Stimulated activated CD8-positive, alpha-beta memory T cell treated with anti-CD3 and anti-CD28 coated beads, Interleukin-15, amount 100 ng/mL, for 24 hours (primary cell): ENCODE results near the gene HLA-F.

Experiments used
- DNase-seq: peaks from one replicate; pipeline ENCODE4 v3.0.0-alpha.2; 2020; ENCODE audit warnings: low read depth

HLA-F gene

DNA sequence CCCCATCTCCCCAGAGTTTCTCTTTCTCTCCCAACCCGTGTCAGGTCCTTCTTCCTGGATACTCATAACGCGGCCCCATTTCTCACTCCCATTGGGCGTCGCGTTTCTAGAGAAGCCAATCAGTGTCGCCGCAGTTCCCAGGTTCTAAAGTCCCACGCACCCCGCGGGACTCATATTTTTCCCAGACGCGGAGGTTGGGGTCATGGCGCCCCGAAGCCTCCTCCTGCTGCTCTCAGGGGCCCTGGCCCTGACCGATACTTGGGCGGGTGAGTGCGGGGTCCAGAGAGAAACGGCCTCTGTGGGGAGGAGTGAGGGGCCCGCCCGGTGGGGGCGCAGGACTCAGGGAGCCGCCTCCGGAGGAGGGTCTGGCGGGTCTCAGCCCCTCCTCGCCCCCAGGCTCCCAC lies at the start of gene HLA-F:
Gene HLA-F (plus strand): TSS at position 173 of the 404 bp plus-strand sequence. CDS start 30 bp downstream, at position 203.
- DNase-seq, result peak; percentile 31

DNA sequence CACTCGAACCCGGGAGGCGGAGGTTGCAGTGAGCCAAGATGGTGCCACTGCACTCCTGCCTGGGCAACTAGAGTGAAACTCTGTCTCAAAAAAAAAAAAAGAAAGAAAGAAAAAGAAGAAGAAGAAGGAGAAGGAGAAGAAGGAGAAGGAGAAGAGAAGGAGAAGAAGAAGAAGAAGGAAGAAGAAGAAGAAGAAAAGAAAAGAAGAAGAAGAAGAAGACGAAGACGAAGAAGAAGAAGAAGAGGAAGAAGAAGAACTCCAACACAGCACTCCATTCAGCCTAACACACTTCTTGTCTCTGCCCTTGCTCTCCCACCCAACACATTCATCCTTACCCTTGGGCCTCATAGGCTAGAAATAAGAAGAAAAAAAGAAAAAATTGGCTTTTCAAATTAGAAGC lies 49.2 kb upstream of the HLA-F start:
- no peak for DNase-seq

DNA sequence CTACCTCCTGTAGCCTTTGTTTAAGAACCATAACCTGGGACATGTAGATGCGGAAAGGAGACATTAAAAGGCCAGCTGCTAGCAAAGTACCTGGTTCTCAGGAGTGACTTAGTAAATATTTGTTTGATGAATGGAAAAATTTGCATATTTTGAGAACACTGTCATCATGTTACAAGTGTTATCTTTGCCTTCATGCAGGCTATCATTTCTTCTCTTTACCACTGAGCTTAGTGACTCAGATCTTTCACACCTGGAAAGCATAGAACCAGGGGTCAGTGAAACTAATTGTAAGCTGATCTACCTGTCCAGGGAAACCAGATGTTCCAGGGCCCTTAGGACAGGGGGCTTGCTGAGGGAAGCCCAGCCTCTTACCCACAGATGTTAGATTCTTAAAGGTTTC lies 47.7 kb upstream of the HLA-F start:
- no peak for DNase-seq

DNA sequence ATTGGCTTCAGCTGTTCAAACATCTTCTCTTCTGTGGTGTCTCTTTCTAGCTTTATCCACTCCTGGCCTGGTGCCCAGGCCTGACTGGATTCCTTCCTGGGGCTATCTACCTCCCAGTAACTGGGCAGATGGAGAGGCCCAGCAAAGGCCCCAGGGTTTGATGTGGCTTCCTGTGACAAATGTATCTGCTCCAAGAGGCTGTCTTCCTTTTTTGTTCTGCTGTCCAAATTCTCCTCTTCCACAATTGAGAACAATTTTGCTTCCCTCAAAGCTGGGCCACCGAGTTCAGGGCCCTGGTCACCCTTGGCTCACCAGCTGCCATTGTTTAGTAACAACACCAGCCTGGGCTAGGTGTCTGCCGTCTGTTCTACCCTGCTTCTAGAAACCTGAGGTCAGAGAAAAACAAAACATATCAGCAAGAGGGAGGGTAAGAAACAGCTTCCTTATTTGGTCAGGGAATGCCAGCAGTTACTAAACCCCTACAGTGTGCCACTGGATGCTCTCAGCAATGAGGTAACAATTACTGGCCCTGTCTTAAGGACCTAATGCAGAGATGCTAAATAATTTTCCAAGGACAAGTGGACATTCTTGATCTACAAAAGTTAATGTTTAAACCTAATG lies 46.1 kb upstream of the HLA-F start:
- DNase-seq, result no peak

DNA sequence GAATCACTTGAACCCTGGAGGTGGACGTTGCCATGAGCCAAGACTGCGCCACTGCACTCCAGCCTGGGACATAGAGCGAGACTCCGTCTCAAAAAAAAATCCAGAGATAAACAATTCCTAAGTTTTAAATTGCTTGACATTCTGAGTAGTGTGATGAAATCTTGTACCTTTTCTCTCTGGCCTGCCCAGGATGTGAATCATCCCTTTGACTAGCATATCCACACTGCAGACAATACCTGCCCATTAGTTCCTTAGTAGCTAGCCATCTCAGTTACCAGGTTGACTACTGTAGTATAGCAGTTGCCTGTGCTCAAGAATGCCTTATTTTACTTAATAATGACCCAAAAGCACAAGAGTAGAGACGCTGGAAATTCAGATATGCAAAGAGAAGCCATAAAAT lies 45.1 kb upstream of the HLA-F start:
- DNase-seq, result no peak

DNA sequence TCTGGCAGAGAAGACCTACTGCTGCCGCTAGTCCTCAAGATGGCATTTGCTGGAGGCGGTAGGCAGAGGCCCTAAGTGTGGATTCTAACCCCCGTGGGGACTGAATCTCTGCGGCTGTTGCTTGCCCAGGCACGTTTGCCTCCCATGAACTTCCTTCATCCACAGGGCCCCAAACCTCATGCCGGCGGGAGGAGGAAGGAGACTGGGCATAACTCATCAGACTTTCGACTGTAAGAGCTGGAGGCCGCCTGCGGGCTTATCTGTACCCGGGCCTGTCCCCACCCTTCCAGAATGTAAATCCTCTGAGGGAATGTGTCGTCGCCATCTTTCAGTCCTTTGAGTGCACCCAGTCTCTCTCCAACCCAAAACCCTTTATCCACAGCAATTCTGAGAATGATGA lies 43.3 kb upstream of the HLA-F start:
- no peak for DNase-seq

DNA sequence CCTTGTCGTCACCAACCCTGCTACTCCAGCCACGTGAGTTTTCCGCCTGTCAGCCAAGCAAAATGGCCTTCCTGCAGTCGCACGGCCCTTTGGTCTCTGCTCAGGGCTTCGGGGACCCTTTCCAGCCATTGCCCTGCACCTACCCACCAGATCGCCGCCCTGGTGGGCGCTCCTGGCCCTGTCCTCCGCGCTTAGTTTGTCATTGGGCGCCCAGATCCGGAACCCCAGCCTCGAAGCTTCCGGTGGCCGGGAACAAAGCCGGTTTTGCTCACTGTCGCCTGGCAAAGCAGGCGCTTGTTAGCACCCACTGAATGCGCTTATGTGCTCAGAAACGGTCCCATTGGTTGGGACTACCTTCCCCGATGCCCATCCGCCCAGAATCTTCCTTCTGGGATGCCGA lies 42.8 kb upstream of the HLA-F start:
- DNase-seq, result no peak

DNA sequence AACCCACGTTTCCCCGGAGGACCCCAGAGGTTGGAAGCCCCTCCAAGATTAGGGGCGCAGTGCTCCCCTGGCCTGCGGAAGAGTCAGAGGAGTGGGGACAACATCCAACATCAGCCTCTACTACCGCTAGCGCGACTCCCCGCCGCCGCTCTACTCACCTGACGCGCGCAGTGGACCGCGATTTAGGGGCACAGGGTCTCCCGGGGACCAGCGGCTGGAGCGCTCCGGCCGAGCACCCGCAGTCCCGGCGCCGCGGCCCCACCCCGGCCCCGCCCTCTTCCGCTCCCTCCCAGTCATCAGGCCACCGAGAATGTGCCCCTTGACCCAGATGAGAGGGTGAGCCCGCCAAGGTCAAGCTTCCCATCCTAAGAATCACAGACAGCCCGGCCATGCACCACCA lies 42.3 kb upstream of the HLA-F start, which contains the start of gene ZFP57:
Gene ZFP57 (minus strand): TSS at position 249 of the 400 bp plus-strand sequence. CDS start 4,149 bp downstream, outside the sequence.
- DNase-seq, result no peak

DNA sequence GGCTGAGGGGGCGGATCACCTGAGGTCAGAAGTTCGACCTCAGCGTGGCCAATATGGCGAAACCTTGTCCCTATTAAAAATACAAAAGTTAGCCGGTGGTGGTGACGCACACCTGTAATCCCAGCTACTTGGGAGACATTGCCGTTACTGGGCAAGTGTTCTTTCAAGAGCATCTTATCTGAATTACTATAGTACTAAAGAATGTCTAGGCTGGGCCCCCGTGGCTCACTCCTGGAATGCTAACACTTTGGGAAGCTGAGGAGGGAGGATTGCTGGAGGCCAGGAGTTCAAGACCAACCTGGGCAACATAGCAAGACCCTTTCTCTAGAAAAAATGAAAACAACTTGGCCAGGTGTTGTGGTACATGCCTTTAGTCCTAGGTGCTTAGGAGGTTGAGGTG lies 41.4 kb upstream of the HLA-F start:
- DNase-seq, result no peak

DNA sequence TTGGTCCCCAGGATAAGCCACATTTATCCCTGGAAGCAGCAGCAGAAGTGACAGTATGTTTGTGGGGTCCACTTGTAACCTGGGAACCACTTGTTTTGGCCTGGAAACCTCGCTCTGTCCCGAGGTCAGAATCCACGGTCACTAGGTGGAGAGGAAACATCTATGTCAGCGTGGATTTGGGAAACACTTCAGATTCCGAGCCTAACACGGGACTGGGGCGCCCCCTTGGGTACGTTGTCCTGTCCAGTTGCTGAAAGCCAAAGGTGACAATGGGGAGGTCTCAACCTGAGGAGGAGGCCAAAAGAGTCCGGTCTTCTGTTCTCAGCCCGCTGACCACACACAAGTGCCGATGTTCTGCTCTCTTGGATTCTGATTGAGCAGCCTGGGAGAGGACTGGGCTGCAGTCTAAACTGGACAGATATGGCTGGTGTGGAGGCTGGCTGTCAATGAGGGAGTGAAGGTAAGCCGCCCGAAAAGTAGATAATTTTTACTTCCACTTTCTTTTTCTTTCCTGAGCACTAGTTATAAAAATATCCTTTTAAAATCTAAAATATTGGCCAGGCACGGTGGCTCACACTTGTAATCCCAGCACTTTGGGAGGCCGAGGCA lies 37.4 kb upstream of the HLA-F start:
- DNase-seq, result no peak

DNA sequence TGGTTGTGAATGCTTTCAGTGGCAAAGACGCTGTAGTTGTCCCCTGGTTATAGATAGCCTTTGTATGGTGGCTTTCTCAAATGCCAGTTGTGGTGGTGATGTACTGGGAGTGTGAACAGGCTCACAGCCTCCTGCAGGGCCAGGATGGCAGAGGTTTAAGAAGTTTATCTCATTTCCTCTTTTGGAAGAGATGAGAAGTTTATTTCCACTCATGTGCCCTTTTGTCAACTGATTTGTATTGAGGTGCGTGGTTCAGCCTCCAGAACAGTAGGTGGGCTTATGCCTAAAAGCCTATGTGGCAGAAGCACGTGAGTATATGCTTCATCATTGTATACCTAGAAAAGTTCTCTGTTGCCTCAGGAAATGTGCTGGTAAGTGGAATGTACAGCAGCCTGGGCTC lies 28.6 kb upstream of the HLA-F start:
- no peak for DNase-seq

DNA sequence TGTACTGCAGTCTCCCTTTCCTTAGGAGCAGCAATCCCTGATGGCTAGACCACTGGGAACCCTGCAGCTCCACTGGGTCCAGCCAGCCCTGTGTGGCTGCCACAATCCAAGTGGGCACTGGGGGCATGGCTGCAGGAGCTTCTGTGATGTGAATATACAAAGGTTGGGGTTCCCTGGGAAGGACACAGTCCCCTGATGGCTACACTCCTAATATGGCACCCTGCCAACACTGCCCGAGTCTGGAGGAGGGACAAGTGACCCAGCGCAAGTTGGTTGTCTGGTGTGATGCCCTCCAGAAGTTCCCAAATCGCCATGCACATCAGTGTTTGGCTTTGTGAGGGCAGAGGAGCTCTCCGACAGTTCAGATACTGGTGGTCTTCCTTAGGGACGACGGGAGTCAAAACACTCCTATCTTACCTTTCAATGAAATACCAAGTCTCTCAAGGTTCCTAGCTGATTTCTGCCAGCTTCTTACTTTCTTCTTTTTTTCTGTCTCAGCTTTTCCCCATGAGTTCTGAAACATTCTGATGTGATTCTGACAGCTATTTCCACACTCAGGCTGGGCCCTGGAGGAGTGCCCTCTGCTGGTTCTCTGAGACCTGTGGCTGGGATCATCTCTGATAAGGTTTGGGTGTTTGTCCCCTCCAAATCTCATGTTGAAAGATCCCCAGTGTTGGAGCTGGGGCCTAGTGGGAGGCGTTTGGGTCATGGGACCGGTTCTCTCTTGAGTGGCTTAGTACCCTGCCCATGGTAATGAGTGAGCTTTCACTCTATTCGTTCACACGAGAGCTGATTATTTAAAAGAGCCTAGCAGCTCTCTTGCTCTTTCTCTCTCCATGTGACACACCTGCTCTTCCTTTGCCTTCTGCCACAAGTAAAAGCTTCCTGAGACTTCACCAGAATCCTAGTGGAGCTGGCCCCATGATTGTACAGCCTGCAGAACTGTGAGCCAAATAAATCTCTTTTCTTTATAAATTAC lies 26.8 kb upstream of the HLA-F start:
- DNase-seq, result no peak

DNA sequence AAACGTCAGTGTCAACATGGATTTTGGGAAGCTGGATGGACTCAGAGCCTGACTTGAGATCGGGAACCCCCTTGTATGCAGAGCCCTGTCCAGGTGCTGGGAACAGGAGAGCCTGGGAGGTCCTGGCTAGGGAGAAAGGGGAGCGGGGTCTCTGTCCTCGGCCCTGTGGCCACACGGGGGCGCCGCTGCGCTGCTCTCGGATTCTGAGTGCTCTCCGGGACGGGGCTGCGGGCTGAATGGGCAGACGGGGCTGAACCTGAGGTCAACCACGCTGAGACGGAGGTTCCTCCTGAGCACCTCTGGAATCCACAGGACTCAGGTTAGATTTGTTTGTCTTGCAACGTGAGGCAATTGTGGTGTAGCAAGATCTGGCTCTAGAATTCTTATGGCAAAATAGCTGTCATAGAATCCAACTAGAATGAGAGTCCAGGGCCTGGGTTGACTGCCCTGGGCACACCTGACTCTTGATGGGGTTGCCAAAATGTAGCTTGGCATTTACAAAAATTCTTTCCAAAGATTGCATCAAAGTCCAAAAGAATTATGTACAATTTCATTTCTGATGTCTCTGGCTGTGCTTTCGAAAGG lies 20.6 kb upstream of the HLA-F start:
- DNase-seq, result peak; percentile 69

DNA sequence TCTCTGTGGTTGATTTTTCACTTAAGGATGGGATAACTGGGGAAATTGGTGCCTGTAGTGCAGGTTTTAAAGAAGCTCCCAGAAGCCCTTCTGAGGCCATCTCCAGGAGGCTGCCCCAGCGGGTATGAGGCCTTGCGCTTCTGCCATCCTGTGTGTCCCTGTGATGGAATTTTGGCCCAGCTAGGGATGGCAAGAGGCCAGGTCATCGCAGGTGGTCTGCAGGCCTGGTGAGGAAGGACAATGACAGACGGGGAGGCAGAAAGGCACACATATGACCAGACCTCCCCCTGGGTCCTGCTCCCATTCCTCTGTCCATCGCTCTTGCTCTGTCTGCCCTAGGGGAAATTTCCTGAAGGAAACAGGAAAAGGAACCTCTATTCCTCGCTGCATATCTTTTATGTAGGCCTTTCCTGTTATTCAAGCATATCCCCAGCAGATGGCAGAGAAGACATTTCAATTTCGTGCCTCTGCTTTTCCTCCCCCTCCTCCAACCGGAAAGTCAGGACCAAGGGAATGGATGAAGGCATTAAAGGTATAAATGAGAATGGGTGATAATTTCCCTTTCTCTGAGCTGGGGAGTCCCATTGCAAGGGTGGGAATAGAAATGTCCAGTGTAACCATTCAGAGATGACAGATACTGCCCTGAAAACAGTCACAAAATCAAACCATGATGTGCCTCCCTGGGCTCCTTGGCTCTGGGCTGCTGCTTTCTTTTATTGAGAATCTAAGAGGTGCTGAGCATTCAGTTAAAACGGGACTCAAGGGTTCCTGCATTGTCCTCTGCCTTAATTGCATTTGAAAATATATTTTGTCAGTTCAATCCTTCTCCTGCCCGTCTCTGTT lies 17.6 kb upstream of the HLA-F start:
- no peak for DNase-seq

DNA sequence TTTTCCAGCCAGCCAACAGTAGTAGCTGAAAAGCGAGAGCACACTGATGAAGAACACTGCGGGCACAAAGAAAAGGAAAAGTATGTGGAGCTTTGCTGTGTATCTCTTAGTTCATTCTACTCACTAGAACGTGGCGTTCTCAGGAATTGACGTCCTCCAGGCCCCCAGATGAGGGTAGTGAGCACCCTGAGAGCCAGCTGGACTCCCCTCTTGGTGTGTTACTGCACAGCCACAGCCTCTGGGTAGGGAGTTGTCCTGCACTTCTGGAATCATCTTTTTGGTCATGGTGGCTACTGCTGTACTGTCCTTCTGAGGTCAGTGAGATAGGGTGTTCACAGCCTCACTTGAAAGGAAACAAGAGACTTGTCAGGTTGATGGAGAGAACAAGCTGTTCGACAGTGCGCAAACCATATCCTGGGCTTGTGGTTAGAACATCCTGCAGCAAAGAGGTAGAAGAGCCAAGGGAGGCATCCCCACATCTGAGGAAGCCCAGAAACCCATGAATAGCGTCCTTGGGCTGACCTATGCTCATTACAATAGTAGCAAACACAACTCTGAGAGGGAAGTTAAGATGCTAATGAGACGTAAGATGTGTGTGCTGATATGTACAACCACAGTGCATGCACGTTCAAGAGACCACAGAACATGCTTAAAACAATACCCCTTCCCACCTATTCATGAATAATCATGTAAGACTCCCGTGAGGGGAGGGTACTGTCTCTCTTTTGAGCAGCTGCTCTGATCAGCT lies 14.6 kb upstream of the HLA-F start:
- no peak for DNase-seq

DNA sequence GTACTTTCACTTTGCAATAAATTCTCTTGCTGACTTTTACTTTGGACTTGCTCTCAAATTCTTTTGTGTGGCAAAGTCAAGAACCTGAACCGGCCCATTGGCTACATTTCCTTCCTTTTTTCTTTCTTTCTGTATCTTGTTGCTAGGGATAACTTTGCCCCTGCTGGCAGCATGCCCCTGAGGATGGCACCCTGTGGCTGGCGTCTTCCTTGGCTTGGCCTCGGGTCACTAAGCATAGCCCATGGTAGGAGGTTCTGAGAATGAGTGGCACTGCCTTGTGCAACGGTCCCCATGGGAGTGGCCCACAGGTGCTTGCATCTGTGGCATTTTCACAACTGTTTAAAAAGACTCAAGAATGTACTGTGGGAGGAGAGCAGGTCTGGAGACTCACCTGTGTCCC lies 14.0 kb upstream of the HLA-F start:
- DNase-seq, result no peak

DNA sequence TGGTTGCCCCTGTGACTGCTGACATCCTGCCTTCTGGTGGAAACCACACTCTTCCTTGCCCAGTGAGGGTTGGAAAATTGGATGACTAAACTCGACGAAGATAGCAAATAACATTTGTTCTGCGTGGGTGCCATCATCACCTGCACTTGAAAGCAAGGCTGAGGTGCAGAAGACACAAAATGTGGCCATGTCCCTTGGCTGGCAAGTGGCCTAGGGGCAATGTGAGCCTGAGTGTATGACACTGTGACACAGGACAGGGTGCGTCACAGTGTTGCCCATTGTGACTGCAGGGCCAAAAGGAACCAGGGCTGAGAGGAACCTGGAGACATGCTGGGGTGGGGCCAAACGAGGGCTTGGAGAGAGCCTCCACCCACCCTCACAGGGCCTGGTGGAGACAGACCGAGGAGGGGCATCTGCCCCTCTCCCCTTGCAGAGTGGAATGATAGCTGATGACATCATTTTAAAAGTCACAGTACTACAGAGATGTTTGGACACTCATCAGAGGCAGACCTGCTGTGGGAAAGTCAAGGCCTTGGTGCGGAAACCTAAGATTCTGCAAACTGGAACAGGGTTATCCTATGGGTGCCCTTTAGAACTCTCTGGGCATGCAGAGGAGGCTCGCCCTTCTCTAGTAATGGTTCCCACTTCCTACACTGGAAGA lies 12.8 kb upstream of the HLA-F start:
- no peak for DNase-seq

DNA sequence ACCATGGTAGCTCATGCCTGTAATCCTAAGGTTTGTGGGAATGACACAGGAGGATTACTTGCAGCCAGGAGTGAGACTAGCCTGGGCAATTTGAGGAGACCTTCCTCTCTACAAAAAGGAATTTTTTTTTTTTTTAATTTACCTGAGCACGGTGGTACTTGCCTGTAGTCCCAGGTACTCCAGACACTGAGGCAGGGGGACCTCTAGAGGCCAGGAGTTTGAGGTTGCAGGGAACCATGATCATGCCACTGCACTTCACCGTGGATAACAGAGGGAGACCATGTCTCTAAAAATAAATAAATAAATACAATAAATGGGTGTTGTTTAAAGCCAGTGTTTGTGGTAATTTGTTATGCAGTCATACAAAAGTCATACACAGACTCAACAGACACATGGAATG lies 2.4 kb upstream of the HLA-F start:
- no peak for DNase-seq

DNA sequence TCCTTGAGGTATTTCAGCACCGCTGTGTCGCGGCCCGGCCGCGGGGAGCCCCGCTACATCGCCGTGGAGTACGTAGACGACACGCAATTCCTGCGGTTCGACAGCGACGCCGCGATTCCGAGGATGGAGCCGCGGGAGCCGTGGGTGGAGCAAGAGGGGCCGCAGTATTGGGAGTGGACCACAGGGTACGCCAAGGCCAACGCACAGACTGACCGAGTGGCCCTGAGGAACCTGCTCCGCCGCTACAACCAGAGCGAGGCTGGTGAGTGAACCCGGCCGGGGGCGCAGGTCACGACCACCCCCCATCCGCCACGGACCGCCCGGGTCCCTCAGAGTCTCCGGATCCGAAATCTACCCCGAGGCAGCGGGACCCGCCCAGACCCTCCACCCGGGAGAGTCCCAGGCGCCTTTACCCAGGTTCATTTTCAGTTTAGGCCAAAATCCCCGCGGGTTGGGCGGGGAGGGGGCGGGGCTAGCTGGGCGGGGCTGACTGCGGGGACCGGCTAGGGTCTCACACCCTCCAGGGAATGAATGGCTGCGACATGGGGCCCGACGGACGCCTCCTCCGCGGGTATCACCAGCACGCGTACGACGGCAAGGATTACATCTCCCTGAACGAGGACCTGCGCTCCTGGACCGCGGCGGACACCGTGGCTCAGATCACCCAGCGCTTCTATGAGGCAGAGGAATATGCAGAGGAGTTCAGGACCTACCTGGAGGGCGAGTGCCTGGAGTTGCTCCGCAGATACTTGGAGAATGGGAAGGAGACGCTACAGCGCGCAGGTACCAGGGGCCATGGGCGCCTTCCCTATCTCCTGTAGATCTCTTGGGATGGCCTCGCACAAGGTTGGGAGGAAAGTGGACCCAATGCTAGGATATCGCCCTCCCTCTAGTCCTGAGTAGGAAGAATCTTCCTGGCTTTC lies 693 bp downstream of the HLA-F start:
- peak; percentile 56 for DNase-seq
